ENCODE data around the gene MTMR3. TPM values are rescaled to one million over a fixed set of nuclear protein-coding genes. Genes with fewer than 3 reads are reported as not detected.
"Not testable (repeated sequence)": the region's sequence is repeated elsewhere in the genome, so short reads cannot be mapped to it uniquely, and the experiment has no call there.

The MTMR3 gene
- total RNA-seq, 1 donor from 2014 or later: 41.0 TPM

DNA sequence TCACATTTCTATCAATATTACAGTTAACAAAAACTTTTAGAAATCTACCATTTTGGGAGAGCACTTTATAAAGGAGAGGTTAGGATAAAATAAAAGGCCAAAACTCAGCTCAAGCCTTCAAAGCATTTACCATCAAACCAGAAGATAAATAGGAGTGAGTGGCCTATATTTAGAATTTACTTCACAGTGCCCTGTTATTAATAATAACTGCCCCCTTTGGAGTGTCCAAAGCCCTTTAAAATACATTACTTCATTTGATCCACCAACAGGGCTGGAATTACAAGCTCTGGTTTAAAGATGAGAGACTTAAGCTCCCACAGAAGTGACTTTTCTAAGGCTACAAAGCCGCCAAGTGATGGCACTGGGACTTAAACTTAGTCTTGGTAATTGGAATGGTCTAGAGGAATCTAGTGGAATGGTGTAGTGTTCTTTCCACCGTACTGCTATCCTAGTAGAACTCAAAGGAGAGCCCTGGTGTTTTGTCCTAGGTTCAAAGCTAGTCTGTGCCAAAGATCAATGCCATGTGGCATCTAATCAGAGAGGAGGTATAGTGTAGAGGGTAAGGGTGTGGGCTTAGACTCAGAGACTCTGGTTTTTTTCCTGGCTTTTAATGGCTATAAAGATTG lies 21.2 kb upstream of the MTMR3 start:
- Histone ChIP-seq H3K27me3 (ENCODE audit: insufficient read depth, low read length) (no peaks in the 10 kb centered on the region), H3K9me3 (ENCODE audit: insufficient read depth, low read depth, low read length) (no peaks in the 10 kb centered on the region), H3K27ac (ENCODE audit: low read depth, low read length) (no peak overlapping the region), H3K36me3 (ENCODE audit: insufficient read depth, low read length) (no peaks in the 10 kb centered on the region), H3K9ac (ENCODE audit: low read length) (no peak overlapping the region), H2AFZ (ENCODE audit: low read depth, low read length) (no peak overlapping the region), H3K79me2 (ENCODE audit: insufficient read depth, low read length) (no peaks in the 10 kb centered on the region), H4K20me1 (ENCODE audit: insufficient read depth, low read length) (no peaks in the 10 kb centered on the region), H3K4me2 (ENCODE audit: low read length) (no peak overlapping the region), H3K4me1 (ENCODE audit: insufficient read depth, low read length) (no peaks in the 10 kb centered on the region), H3K4me3 (ENCODE audit: insufficient read depth, low read depth, low read length) (no peak overlapping the region)
- DNase-seq (ENCODE audit: low read depth) (no peak), FAIRE-seq (no peak)
- Mint-ChIP-seq H3K27me3 (ENCODE audit: low read depth, unreplicated experiment) (no peaks in the 10 kb centered on the region), H3K36me3 (ENCODE audit: low read depth, unreplicated experiment) (no peaks in the 10 kb centered on the region), H3K9me3 (ENCODE audit: unreplicated experiment) (no peaks in the 10 kb centered on the region), H3K4me3 (ENCODE audit: unreplicated experiment) (no peak overlapping the region), H3K27ac (ENCODE audit: unreplicated experiment) (no peak overlapping the region), H3K4me1 (ENCODE audit: low read depth, unreplicated experiment) (no peaks in the 10 kb centered on the region)
- TF ChIP-seq EZH2 (IDR thresholded peaks at IDR 0.05; ENCODE audit: insufficient read depth, low read length): no peak
- TF ChIP-seq, protein P1, sequence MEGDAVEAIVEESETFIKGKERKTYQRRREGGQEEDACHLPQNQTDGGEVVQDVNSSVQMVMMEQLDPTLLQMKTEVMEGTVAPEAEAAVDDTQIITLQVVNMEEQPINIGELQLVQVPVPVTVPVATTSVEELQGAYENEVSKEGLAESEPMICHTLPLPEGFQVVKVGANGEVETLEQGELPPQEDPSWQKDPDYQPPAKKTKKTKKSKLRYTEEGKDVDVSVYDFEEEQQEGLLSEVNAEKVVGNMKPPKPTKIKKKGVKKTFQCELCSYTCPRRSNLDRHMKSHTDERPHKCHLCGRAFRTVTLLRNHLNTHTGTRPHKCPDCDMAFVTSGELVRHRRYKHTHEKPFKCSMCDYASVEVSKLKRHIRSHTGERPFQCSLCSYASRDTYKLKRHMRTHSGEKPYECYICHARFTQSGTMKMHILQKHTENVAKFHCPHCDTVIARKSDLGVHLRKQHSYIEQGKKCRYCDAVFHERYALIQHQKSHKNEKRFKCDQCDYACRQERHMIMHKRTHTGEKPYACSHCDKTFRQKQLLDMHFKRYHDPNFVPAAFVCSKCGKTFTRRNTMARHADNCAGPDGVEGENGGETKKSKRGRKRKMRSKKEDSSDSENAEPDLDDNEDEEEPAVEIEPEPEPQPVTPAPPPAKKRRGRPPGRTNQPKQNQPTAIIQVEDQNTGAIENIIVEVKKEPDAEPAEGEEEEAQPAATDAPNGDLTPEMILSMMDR (IDR thresholded peaks at IDR 0.05; ENCODE audit: insufficient read depth, low read depth, low read length): no peak

DNA sequence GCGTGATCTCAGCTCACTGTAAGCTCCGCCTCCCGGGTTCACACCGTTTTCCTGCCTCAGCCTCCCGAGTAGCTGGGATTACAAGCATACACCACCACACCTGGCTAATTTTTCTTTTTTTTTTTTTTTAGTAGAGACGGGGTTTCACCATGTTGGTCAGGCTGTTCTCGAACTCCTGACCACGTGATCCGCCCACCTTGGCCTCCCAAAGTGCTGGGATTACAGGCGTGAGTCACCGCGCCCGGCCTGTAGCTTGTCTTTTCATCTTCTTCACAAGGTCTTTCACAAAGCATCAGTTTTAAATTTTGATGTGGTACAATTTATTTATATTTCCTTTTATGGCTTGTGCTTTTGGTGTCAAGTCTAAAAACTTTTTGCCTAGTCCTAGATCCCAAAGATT lies 17.4 kb upstream of the MTMR3 start:
- H3K4me3 ChIP-seq (ENCODE audit: insufficient read depth, low read depth, low read length); H3K27ac Mint-ChIP-seq (ENCODE audit: unreplicated experiment); H3K9me3 Mint-ChIP-seq (ENCODE audit: unreplicated experiment); H3K79me2 ChIP-seq (ENCODE audit: insufficient read depth, low read length); H3K4me1 ChIP-seq (ENCODE audit: insufficient read depth, low read length); H3K27ac ChIP-seq (ENCODE audit: low read depth, low read length); DNase-seq (ENCODE audit: low read depth); H3K36me3 ChIP-seq (ENCODE audit: insufficient read depth, low read length); H3K27me3 Mint-ChIP-seq (ENCODE audit: low read depth, unreplicated experiment); H3K4me3 Mint-ChIP-seq (ENCODE audit: unreplicated experiment); H3K4me2 ChIP-seq (ENCODE audit: low read length); H3K9ac ChIP-seq (ENCODE audit: low read length); FAIRE-seq; H3K27me3 ChIP-seq (ENCODE audit: insufficient read depth, low read length); H3K36me3 Mint-ChIP-seq (ENCODE audit: low read depth, unreplicated experiment); H4K20me1 ChIP-seq (ENCODE audit: insufficient read depth, low read length); H3K9me3 ChIP-seq (ENCODE audit: insufficient read depth, low read depth, low read length); H2AFZ ChIP-seq (ENCODE audit: low read depth, low read length); H3K4me1 Mint-ChIP-seq (ENCODE audit: low read depth, unreplicated experiment): not testable (repeated sequence)

DNA sequence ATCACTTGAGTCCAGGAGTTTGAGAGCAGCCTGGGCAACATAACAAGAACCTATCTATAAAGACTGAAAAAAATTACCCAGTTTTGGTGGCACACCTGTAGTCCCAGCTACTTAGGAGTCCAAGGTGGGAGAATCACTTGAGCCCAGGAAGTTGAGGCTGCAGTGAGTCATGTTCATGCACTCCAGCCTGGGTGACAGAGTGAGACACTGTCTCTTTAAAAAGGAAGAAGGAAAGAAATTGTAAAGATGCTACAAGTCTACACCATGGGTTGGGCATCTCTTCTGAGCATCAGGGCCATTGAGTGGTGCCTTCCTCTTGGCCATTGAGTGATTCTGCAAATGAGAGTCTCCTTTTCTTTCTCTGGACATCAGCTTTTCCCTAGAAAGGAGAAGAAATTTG lies 15.7 kb upstream of the MTMR3 start:
- DNase-seq (ENCODE audit: low read depth) (no peak), FAIRE-seq (no peak)
- Mint-ChIP-seq H3K9me3 (ENCODE audit: unreplicated experiment) (no peaks in the 10 kb centered on the region), H3K27ac (ENCODE audit: unreplicated experiment) (no peak overlapping the region), H3K27me3 (ENCODE audit: low read depth, unreplicated experiment) (no peaks in the 10 kb centered on the region), H3K4me3 (ENCODE audit: unreplicated experiment) (no peak overlapping the region), H3K36me3 (ENCODE audit: low read depth, unreplicated experiment) (no peaks in the 10 kb centered on the region), H3K4me1 (ENCODE audit: low read depth, unreplicated experiment) (peaks cover 9% of the 10 kb centered on the region)
- Histone ChIP-seq H3K27ac (ENCODE audit: low read depth, low read length) (no peak overlapping the region), H2AFZ (ENCODE audit: low read depth, low read length) (no peak overlapping the region), H3K79me2 (ENCODE audit: insufficient read depth, low read length) (no peaks in the 10 kb centered on the region), H3K9ac (ENCODE audit: low read length) (no peak overlapping the region), H4K20me1 (ENCODE audit: insufficient read depth, low read length) (no peaks in the 10 kb centered on the region), H3K4me3 (ENCODE audit: insufficient read depth, low read depth, low read length) (no peak overlapping the region), H3K27me3 (ENCODE audit: insufficient read depth, low read length) (no peaks in the 10 kb centered on the region), H3K4me2 (ENCODE audit: low read length) (no peak overlapping the region), H3K9me3 (ENCODE audit: insufficient read depth, low read depth, low read length) (no peaks in the 10 kb centered on the region), H3K36me3 (ENCODE audit: insufficient read depth, low read length) (no peaks in the 10 kb centered on the region), H3K4me1 (ENCODE audit: insufficient read depth, low read length) (no peaks in the 10 kb centered on the region)
- TF ChIP-seq EZH2 (IDR thresholded peaks at IDR 0.05; ENCODE audit: insufficient read depth, low read length): no peak
- TF ChIP-seq, protein P1 (IDR thresholded peaks at IDR 0.05; ENCODE audit: insufficient read depth, low read depth, low read length): no peak
